ENCODE data around the gene SCP2D1.

SCP2D1 gene

DNA sequence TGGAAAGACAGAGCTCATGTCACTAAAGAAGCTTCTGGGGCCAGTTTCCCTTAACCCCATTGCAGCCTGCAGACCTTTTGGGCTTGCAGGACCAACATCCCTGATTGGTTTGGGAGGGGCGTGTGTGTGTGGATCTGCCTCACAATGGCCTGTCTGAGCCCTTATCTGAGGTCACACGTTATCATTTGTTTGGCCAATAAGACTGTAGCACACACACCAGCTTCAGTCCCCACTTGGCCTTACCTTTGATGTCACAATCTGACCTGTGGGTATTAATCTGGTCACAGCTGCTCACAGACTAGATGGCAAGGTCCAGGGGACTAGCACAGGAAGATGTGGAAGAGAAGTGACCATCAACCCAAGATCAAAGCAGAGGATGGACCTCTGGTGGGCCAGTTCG lies at the start of gene SCP2D1:
SCP2D1 (plus strand) TSS at position 301 of the 400 bp plus-strand sequence; CDS start at position 334, 33 bp downstream.
- DNase-seq (ENCODE audit: low read depth) = no peak
- no peak within 1 kb of the TSS for H3K4me3 ChIP-seq (ENCODE audit: low read depth, low read length)
- TF ChIP-seq, protein P1, sequence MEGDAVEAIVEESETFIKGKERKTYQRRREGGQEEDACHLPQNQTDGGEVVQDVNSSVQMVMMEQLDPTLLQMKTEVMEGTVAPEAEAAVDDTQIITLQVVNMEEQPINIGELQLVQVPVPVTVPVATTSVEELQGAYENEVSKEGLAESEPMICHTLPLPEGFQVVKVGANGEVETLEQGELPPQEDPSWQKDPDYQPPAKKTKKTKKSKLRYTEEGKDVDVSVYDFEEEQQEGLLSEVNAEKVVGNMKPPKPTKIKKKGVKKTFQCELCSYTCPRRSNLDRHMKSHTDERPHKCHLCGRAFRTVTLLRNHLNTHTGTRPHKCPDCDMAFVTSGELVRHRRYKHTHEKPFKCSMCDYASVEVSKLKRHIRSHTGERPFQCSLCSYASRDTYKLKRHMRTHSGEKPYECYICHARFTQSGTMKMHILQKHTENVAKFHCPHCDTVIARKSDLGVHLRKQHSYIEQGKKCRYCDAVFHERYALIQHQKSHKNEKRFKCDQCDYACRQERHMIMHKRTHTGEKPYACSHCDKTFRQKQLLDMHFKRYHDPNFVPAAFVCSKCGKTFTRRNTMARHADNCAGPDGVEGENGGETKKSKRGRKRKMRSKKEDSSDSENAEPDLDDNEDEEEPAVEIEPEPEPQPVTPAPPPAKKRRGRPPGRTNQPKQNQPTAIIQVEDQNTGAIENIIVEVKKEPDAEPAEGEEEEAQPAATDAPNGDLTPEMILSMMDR (IDR thresholded peaks at IDR 0.05; ENCODE audit: low read depth, low read length, missing control alignments) = no peak

DNA sequence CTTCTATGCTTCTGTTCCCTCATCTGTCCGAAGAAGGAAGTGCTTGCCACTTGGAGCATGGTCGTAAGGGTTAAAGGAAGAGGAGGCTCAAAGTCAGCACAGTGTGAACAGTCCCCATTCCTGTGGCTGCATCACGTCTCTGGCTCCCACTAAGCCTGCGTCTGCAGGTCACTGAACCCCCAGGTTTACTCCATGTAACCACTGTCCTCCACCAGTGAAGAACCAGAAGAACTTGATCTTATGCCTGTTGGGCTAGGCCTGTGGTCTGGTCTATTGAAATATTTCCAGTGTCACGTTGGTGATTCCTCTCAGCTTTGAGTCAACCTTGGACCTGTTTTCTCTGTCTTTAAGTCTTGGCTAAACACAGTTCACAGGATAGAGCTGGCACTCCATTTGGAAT lies 45.9 kb upstream of the SCP2D1 start:
- TF ChIP-seq, protein P1 (IDR thresholded peaks at IDR 0.05; ENCODE audit: low read depth, low read length, missing control alignments) = no peak
- DNase-seq (ENCODE audit: low read depth) = no peak
- H3K4me3 ChIP-seq (ENCODE audit: low read depth, low read length) = no peak overlapping the region

DNA sequence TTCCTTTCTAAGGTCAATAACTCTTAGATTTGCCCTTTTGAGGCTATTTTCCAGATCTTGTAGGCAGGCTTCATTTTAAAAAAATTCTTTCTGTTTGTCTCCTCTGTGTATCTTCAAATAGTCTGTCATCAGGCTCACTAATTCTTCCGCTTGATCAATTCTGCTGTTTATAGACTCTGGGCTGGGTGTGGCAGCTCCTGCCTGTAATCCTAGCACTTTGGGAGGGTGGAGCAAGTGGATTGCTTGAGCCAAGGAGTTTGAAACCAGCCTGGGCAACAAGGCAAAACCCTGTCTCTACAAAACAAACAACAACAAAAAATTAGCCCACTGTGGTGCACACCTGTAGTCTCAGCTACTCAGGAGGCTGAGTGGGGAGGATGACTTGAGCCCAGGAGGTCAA lies 40.0 kb upstream of the SCP2D1 start:
- no peak overlapping the region for H3K4me3 ChIP-seq (ENCODE audit: low read depth, low read length)
- no peak for DNase-seq (ENCODE audit: low read depth)
- TF ChIP-seq, protein P1 (IDR thresholded peaks at IDR 0.05; ENCODE audit: low read depth, low read length, missing control alignments) = no peak

DNA sequence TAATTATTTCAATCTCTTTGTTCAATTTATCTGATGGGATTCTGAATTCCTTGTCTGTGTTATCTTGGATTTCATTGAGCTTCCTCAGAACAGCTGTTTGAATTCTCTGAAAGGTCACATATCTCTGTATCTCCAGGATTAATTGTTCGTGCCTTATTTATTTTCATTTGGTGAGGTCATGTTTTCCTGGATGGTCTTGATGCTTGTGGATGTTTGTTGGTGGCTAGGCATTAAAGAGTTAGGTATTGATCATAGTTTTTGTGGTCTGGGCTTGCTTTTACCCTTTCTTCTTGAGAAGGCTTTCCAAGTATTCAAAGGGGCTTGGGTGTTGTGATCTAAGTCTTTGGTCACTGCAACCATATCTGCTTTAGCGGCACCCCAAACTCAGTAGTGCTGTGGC lies 39.4 kb upstream of the SCP2D1 start:
- no peak overlapping the region for H3K4me3 ChIP-seq (ENCODE audit: low read depth, low read length)
- DNase-seq (ENCODE audit: low read depth) = no peak
- TF ChIP-seq, protein P1 (IDR thresholded peaks at IDR 0.05; ENCODE audit: low read depth, low read length, missing control alignments) = no peak

GRCh38 chr20:18775633-18776032 lies 38.0 kb upstream of the SCP2D1 start:
- H3K4me3 ChIP-seq (ENCODE audit: low read depth, low read length) = no peak overlapping the region
- TF ChIP-seq, protein P1 (IDR thresholded peaks at IDR 0.05; ENCODE audit: low read depth, low read length, missing control alignments) = no peak
- no peak for DNase-seq (ENCODE audit: low read depth)

DNA sequence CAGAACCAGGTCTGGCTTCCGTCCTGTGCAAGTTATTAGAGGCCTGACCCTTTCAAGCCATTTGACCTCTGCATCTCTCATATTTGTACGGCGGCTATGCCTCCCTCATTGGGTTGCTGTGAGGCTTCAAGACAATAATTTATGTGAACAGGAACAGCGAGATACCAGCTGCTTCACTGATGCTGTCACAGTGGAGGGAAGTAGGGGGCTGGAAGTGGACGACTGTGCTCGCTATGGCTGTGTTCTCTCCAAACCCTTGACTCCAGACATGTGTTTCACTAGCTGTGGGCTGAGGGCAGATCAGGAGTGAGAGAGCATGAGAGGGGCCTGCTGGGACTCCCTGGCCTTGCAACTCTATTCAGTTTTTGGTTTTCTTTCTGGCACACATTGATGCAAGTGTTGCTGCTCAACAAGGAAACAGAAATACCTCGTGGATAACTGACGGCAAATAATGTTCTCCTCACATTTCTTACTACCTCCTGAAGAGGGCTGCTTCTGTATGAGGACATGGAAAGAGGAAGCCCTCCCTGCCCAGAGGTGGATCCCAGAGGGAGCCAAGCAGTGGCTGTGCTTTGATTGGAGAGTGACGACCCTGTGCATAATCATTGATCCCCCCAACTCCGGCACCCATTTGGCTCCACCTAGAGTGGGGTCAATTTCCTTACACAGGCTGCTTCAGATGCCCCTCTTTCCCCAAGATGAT lies 34.7 kb upstream of the SCP2D1 start:
- H3K4me3 ChIP-seq (ENCODE audit: low read depth, low read length) = no peak overlapping the region
- no peak for DNase-seq (ENCODE audit: low read depth)
- TF ChIP-seq, protein P1 (IDR thresholded peaks at IDR 0.05; ENCODE audit: low read depth, low read length, missing control alignments) = no peak

Data from GM12864 (cell line).